ENCODE results near the gene ZNRF4. TPM values are rescaled to one million over a fixed set of nuclear protein-coding genes. Genes with fewer than 3 reads are reported as not detected.

Gene ZNRF4
- total and polyA plus RNA-seq, 2 of the 8 experiments (the other 6 are each of a cell fraction or from before 2014, with no cell fraction given): not detected

DNA sequence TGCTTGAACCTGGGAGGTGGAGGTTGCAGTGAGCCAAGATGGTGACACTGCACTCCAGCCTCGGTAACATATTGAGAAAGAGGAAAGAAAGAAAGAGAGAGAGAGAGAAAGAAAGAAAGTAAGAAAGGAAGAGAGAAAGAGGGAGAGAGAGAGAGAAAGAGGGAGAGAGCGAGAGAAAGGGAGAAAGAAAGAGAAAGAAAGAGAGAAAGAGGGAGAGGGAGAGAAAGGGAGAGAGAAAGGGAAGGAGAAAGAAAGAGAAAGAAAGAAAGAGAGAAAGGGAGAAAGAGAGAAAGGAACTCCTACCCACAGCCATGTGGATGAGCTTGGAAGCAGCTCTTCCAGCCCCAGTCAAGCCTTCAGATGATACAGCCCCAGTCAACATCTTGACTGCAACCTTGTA, 46.7 kb downstream of the ZNRF4 start (continued):
- TF ChIP-seq CREB1 (IDR thresholded peaks at IDR 0.05) (no peak), SIX5 (IDR thresholded peaks at IDR 0.05; ENCODE audit: low read depth, low read length) (no peak), KDM5A (IDR thresholded peaks at IDR 0.05; ENCODE audit: low read length) (no peak), NANOG (IDR thresholded peaks at IDR 0.05; ENCODE audit: insufficient read depth, low read depth, low read length, poor library complexity, severe bottlenecking) (no peak)
- TF ChIP-seq, protein P1, sequence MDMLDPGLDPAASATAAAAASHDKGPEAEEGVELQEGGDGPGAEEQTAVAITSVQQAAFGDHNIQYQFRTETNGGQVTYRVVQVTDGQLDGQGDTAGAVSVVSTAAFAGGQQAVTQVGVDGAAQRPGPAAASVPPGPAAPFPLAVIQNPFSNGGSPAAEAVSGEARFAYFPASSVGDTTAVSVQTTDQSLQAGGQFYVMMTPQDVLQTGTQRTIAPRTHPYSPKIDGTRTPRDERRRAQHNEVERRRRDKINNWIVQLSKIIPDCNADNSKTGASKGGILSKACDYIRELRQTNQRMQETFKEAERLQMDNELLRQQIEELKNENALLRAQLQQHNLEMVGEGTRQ (IDR thresholded peaks at IDR 0.05; ENCODE audit: low read length): no peak
